AG04449 (cell line): Measurements from ENCODE around the gene CDX1.

ENCODE experiments used
- CTCF ChIA-PET: fragments of 350-600 bp; formaldehyde crosslinking; extraction: SDS; loops from one replicate; lab custom pipeline; 2021; ENCODE audit warnings: antibody characterized with exemption; lab: Yijun Ruan, JAX
- POLR2A ChIA-PET: fragments of 400-600, 350-600 bp; formaldehyde crosslinking; extraction: SDS; loops from one replicate; lab custom pipeline; 2020; ENCODE audit warnings: antibody characterized with exemption, inconsistent platforms; lab: Yijun Ruan, JAX
- DNase-seq: peaks from one replicate; pipeline ENCODE4 v3.0.0-alpha.2; 2010; ENCODE audit warnings: low read depth, low spot score
- H3K4me3 ChIP-seq: 2 replicates; pipeline ENCODE4 v1.5.1; 2011; ENCODE audit warnings: low read depth, mild to moderate bottlenecking, control low read depth, low read length
- CTCF ChIP-seq: IDR thresholded peaks from one replicate; pipeline ENCODE4 v1.5.1; 2011; ENCODE audit warnings: mild to moderate bottlenecking, moderate library complexity, low read length, control low read depth, inconsistent platforms; ENCODE audit not compliant: insufficient read depth; ENCODE audit errors: missing control alignments

The CDX1 gene

GRCh38 chr5:150186137-150186536 is 19.6 kb downstream of the CDX1 start:
- TF ChIP-seq CTCF, result no peak
- CTCF ChIA-PET, result interaction anchor here (1.6 to 4.5 kb wide), 3 partner anchors 10 to 34 kb away, joined by 4 to 23 read pairs (median 4); no protein-coding TSS in a partner anchor
- no peak overlapping the region for H3K4me3 ChIP-seq
- DNase-seq, result no peak
- POLR2A ChIA-PET, result no interaction called here

GRCh38 chr5:150186897-150187296 is 20.3 kb downstream of the CDX1 start:
- CTCF ChIA-PET, result interaction anchor here (1.6 to 4.5 kb wide), 3 partner anchors 11 to 33 kb away, joined by 4 to 23 read pairs (median 4); no protein-coding TSS in a partner anchor

GRCh38 chr5:150188146-150188842 is 21.7 kb downstream of the CDX1 start:
- H3K4me3 ChIP-seq, result no peak overlapping the region
- no peak for TF ChIP-seq CTCF
- ChIA-PET POLR2A (no interaction called here), CTCF (interaction anchor here (0.8 to 4.5 kb wide), 2 partner anchors 12 to 26 kb away, joined by 3 to 23 read pairs; no protein-coding TSS in a partner anchor)
- no peak for DNase-seq

More at GRCh38 chr5:150186897-150187296, 20.3 kb downstream of the CDX1 start:
- POLR2A ChIA-PET, result no interaction called here
- DNase-seq, result no peak
- no peak overlapping the region for H3K4me3 ChIP-seq
- no peak for TF ChIP-seq CTCF

GRCh38 chr5:150189326-150189725 is 22.7 kb downstream of the CDX1 start:
- DNase-seq, result no peak
- no peak overlapping the region for H3K4me3 ChIP-seq
- POLR2A ChIA-PET, result no interaction called here
- CTCF ChIA-PET, result interaction anchor here (4.5 kb wide), 1 partner anchor 13 kb away, joined by 23 read pairs; no protein-coding TSS in a partner anchor
- no peak for TF ChIP-seq CTCF

GRCh38 chr5:150189728-150190502 is 23.3 kb downstream of the CDX1 start, which contains the start of gene SLC6A7:
Gene SLC6A7 (plus strand): TSS chr5:150190062. CDS start chr5:150190328, 266 bp downstream.
- CTCF ChIA-PET, result interaction anchor here (2.1 to 3.4 kb wide), 2 partner anchors 14 to 28 kb away, joined by 4 to 21 read pairs; no protein-coding TSS in a partner anchor
- DNase-seq, result no peak
- no peak for TF ChIP-seq CTCF
- POLR2A ChIA-PET, result no interaction called here
- no peak within 1 kb of the TSS for H3K4me3 ChIP-seq
